H1 (cell line): Measurements from ENCODE around the gene PRDM15. TPM values are rescaled to one million over a fixed set of nuclear protein-coding genes. Genes with fewer than 3 reads are reported as not detected.

Source experiments
- CTCF ChIA-PET: fragments of 300-600 bp; sonication (Branson Sonifier 250); formaldehyde crosslinking; loops from one replicate; lab custom pipeline; 2021; ENCODE audit not compliant: partially characterized antibody; lab: Charles Lee
- POLR2A ChIA-PET: fragments of 300-600 bp; sonication (Branson Sonifier 250); formaldehyde crosslinking; loops from one replicate; lab custom pipeline; 2021; ENCODE audit warnings: inconsistent platforms; ENCODE audit not compliant: partially characterized antibody; lab: Charles Lee
- DNase-seq, 2 experiments: peaks; one replicate each; pipeline versions ENCODE4 v3.0.0 to v3.0.0-alpha.2; 2010 to 2022; ENCODE audit warnings: low spot score in 2 of 2, low read depth in 1 of 2, mixed read lengths in 1 of 2
- FAIRE-seq: peaks from 2 replicates; lab custom pipeline; 2011; peaks lifted over from hg19 to GRCh38; lab: Jason Lieb, UNC
- H2AFZ ChIP-seq: 2 replicates; pipeline ENCODE4 v1.8.1; 2012; ENCODE audit warnings: low read length, inconsistent platforms
- H2AK5ac ChIP-seq: 2 replicates; pipeline ENCODE4 v1.6.1; 2013; ENCODE audit warnings: low read depth, low read length
- H2BK120ac ChIP-seq: replicated peaks from 2 replicates; pipeline ENCODE3; 2013; ENCODE audit warnings: low read depth, low read length, inconsistent platforms
- H2BK12ac ChIP-seq: 2 replicates; pipeline ENCODE4 v1.6.1; 2013; ENCODE audit warnings: low read depth, low read length
- H2BK15ac ChIP-seq: 2 replicates; pipeline ENCODE4 v1.6.1; 2013; ENCODE audit warnings: low read length
- H2BK20ac ChIP-seq: 2 replicates; pipeline ENCODE4 v1.6.1; 2013; ENCODE audit warnings: low read length
- H2BK5ac ChIP-seq: 2 replicates; pipeline ENCODE4 v1.6.1; 2013; ENCODE audit warnings: low read depth, low read length
- H3K14ac ChIP-seq: 2 replicates; pipeline ENCODE4 v1.6.1; 2013; ENCODE audit warnings: inconsistent platforms; ENCODE audit not compliant: insufficient read length
- H3K18ac ChIP-seq: 2 replicates; pipeline ENCODE4 v1.6.1; 2013; ENCODE audit warnings: low read length; ENCODE audit errors: extremely low read depth
- H3K23ac ChIP-seq: 2 replicates; pipeline ENCODE4 v1.6.1; 2013; ENCODE audit warnings: inconsistent platforms; ENCODE audit not compliant: insufficient read length
- H3K23me2 ChIP-seq: 2 replicates; pipeline ENCODE4 v1.6.1; 2013; ENCODE audit warnings: low read depth, low read length
- H3K27ac ChIP-seq: 2 replicates; pipeline ENCODE4 v1.6.1; 2011; ENCODE audit warnings: low read depth, low read length, inconsistent platforms
- H3K27me3 ChIP-seq, 4 experiments: replicated peaks in 1 of 4; 1 replicate in 1 of 4; 2 replicates in 3 of 4; pipeline versions ENCODE4 v1.6.1 to v1.8.1; 2011 to 2013; ENCODE audit warnings: low read length in 3 of 4, mild to moderate bottlenecking in 3 of 4, inconsistent platforms in 2 of 4, mixed read lengths in 2 of 4, moderate library complexity in 1 of 4; ENCODE audit not compliant: control insufficient read depth in 3 of 4, insufficient read depth in 3 of 4; ENCODE audit errors: extremely low read depth in 1 of 4
- H3K36me3 ChIP-seq, 4 experiments: 2 replicates each; pipeline versions ENCODE4 v1.6.1 to v1.8.1; 2011 to 2013; ENCODE audit warnings: mild to moderate bottlenecking in 4 of 4, low read length in 3 of 4, moderate library complexity in 2 of 4, control low read depth in 1 of 4, inconsistent platforms in 1 of 4; ENCODE audit not compliant: insufficient read depth in 4 of 4, control insufficient read depth in 2 of 4
- H3K4ac ChIP-seq: replicated peaks from 2 replicates; pipeline ENCODE3; 2013; ENCODE audit warnings: low read length, low read depth, mixed read lengths, inconsistent platforms; ENCODE audit not compliant: insufficient read length
- H3K4me1 ChIP-seq, 4 experiments: replicated peaks in 1 of 4; 1 replicate in 1 of 4; 2 replicates in 3 of 4; pipeline versions ENCODE4 v1.6.1 to v1.8.1; 2011 to 2013; ENCODE audit warnings: low read length in 3 of 4, inconsistent platforms in 2 of 4, mixed read lengths in 1 of 4; ENCODE audit not compliant: insufficient read depth in 4 of 4, control insufficient read depth in 3 of 4
- H3K4me2 ChIP-seq, 2 experiments: 2 replicates each; pipeline versions ENCODE4 v1.6.1 to v1.8.1; 2011 to 2013; ENCODE audit warnings: low read depth in 2 of 2, low read length in 2 of 2, control low read depth in 1 of 2, inconsistent platforms in 1 of 2, mild to moderate bottlenecking in 1 of 2; ENCODE audit not compliant: insufficient read depth in 1 of 2
- H3K4me3 ChIP-seq, 4 experiments: fragments of 200-600, 300-600 bp in 1 of 4; sonication (generic), shearing (Covaris generic), sonication (Bioruptor Twin) in 1 of 4; 2 replicates each; pipeline versions ENCODE4 v1.5.1 to v1.8.1; 2011 to 2016; ENCODE audit warnings: low read length in 4 of 4, low read depth in 3 of 4, control low read depth in 2 of 4, inconsistent platforms in 2 of 4, mild to moderate bottlenecking in 2 of 4, mixed read lengths in 1 of 4, moderate library complexity in 1 of 4; ENCODE audit not compliant: insufficient read depth in 2 of 4; ENCODE audit errors: extremely low read depth in 1 of 4
- H3K56ac ChIP-seq: replicated peaks from 2 replicates; pipeline ENCODE3; 2013; ENCODE audit warnings: low read depth, mild to moderate bottlenecking, mixed read lengths, low read length, inconsistent platforms; ENCODE audit not compliant: insufficient read length
- H3K79me1 ChIP-seq: 2 replicates; pipeline ENCODE4 v1.6.1; 2013; ENCODE audit warnings: low read depth, low read length, control low read depth
- H3K79me2 ChIP-seq, 2 experiments: 2 replicates each; pipeline versions ENCODE4 v1.6.1 to v1.8.1; 2012 to 2013; ENCODE audit warnings: low read length in 2 of 2, mild to moderate bottlenecking in 2 of 2, inconsistent platforms in 1 of 2; ENCODE audit not compliant: insufficient read depth in 2 of 2, control insufficient read depth in 1 of 2
- H3K9ac ChIP-seq, 4 experiments: replicated peaks in 1 of 4; 1 replicate in 1 of 4; 2 replicates in 3 of 4; pipeline versions ENCODE4 v1.6.1 to v1.8.1; 2011 to 2013; ENCODE audit warnings: low read depth in 3 of 4, low read length in 3 of 4, control low read depth in 2 of 4, mild to moderate bottlenecking in 2 of 4, moderate library complexity in 2 of 4, inconsistent platforms in 1 of 4; ENCODE audit errors: extremely low read depth in 1 of 4
- H3K9me3 ChIP-seq, 2 experiments: 2 replicates each; pipeline versions ENCODE4 v1.6.1 to v1.8.1; 2012 to 2013; ENCODE audit warnings: mild to moderate bottlenecking in 2 of 2, moderate library complexity in 2 of 2, control low read depth in 1 of 2, inconsistent platforms in 1 of 2, low read depth in 1 of 2, low read length in 1 of 2, mixed read lengths in 1 of 2; ENCODE audit not compliant: insufficient read depth in 2 of 2
- H4K20me1 ChIP-seq, 2 experiments: replicated peaks in 1 of 2; 2 replicates each; pipeline versions ENCODE3 to v1.8.1; 2011 to 2013; ENCODE audit warnings: inconsistent platforms in 2 of 2, low read length in 2 of 2, mild to moderate bottlenecking in 1 of 2; ENCODE audit not compliant: insufficient read depth in 2 of 2, control insufficient read depth in 1 of 2
- H4K5ac ChIP-seq: 2 replicates; pipeline ENCODE4 v1.6.1; 2013; ENCODE audit warnings: low read length, low read depth, mixed read lengths, inconsistent platforms; ENCODE audit not compliant: insufficient read length
- H4K8ac ChIP-seq: 2 replicates; pipeline ENCODE4 v1.8.0; 2013; ENCODE audit warnings: mild to moderate bottlenecking, moderate library complexity, low read length, inconsistent platforms; ENCODE audit not compliant: insufficient read depth; ENCODE audit errors: extremely low read depth
- H4K91ac ChIP-seq: replicated peaks from 2 replicates; pipeline ENCODE3; 2013; ENCODE audit warnings: low read length, mixed read lengths, inconsistent platforms; ENCODE audit not compliant: insufficient read length
- CBX8 ChIP-seq: fragments of 300-800, 300-1000 bp; sonication (generic); IDR thresholded peaks from 2 replicates; pipeline ENCODE4 v1.7.1; 2016; ENCODE audit warnings: low read depth, low read length, borderline replicate concordance
- RNF2 ChIP-seq: fragments of 200-900, 300-1000 bp; sonication (generic); IDR thresholded peaks from 2 replicates; pipeline ENCODE4 v1.7.1; 2016; ENCODE audit warnings: borderline replicate concordance, low read depth, mild to moderate bottlenecking, antibody characterized with exemption, low read length; ENCODE audit not compliant: poor library complexity, severe bottlenecking; ENCODE audit errors: missing control alignments
- SP1 ChIP-seq: IDR thresholded peaks from 2 replicates; pipeline ENCODE4 v1.6.1; 2011; ENCODE audit warnings: low read depth, low read length
- ZNF274 ChIP-seq: IDR thresholded peaks from 2 replicates; pipeline ENCODE4 v1.7.0; 2012; ENCODE audit warnings: low read length, borderline replicate concordance; ENCODE audit errors: extremely low read depth
- WGBS, 2 experiments: shearing (Covaris generic) in 1 of 2; methylation state at CpG; one replicate each; pipeline versions ENCODE4 v1.1.6 to v1.1.7; 2013 to 2015; ENCODE audit warnings: low lambda C conversion rate in 2 of 2, mixed read lengths in 2 of 2, inconsistent platforms in 1 of 2, low coverage in 1 of 2, missing lambda C conversion rate in 1 of 2; ENCODE audit not compliant: insufficient replicate concordance in 2 of 2, insufficient coverage in 1 of 2, insufficient read length in 1 of 2; ENCODE audit errors: extremely low coverage in 1 of 2, missing lambda C conversion rate in 1 of 2; 5-methylcytosine and 5-hydroxymethylcytosine counted together
- polyA plus RNA-seq, 7 experiments: library from polyadenylated mRNA; depleted of rRNA in 3 of 7; stranded (reverse) in 5 of 7; unstranded in 2 of 7; fragments of >200 nt in 5 of 7; fragments of 200-250 nt in 2 of 7; gene quantifications; 1 replicate in 5 of 7; 2 replicates in 1 of 7; 4 replicates in 1 of 7; pipeline versions ENCODE4 v1.2.1 to v1.2.3, GENCODE V29; 2011 to 2013; ENCODE audit warnings: missing spikeins in 2 of 7, mixed read lengths in 2 of 7
- total RNA-seq: library from RNA; stranded (reverse); fragmentation: NEBNext Ultra II Directional; extraction: Animal tissue kit (Norgen Biotek cat#: 25700); gene quantifications from 2 replicates; pipeline ENCODE4 v1.2.1, GENCODE V29; 2021

Gene PRDM15
- total and polyA plus RNA-seq, 2 of the 8 experiments (the other 6 are each of a cell fraction or from before 2014, with no cell fraction given), result 9.7 to 10.5 TPM

DNA sequence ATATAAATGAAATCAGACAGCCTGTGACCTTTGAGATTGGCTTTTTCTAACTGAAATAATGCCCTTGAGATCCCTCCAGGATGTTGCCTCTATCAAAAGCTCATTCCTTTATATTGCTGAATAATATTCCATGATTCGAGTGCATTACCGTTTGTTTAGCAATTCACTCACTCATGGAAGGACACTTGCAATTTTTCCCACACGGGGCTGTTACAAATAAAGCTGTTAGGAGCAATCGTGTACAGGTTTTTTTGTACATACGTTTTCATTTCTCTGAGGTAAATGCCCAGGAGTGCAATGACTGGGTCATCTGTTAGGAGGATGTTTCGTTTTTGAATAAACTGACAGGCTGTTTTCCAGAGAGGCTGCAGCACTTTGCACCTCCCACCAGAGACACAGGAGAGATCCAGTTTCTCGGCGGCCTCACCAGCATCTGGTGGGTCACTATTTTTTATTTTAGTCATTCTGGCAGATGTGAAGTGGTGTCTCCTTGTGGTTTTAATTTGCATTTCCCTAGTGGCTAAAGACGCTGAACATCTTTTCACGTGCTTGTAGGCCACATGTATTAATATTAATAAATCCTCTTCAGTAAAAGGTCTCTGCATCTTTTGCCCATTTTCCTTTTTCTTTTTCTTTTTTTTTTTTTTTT is 11.0 kb downstream of the PRDM15 start:
- peaks cover 0 to 14% of the 10 kb centered on the region in 2 experiments; a peak in 2 of 4 replicates for H3K79me2 ChIP-seq
- 95% methylated on average over 10 of the region's 10 CpGs; no CpG with 5 or more reads in 1 of the 2 experiments for WGBS, 2 experiments
- no peak overlapping the region for H2BK20ac ChIP-seq
- H3K23ac ChIP-seq, result no peak overlapping the region
- CTCF ChIA-PET, result interaction anchor here (1.0 to 1.6 kb wide), 2 partner anchors 9 to 40 kb away, joined by 3 to 5 read pairs; no protein-coding TSS in a partner anchor
- POLR2A ChIA-PET, result interaction anchor here (1.0 kb wide), 1 partner anchor 16 kb away, joined by 3 read pairs; no protein-coding TSS in a partner anchor
- no peak overlapping the region for H4K91ac ChIP-seq
- H2BK5ac ChIP-seq, result no peak overlapping the region
- no peak overlapping the region for H2BK120ac ChIP-seq
- H3K18ac ChIP-seq, result no peak overlapping the region
- no peak overlapping the region for H3K27ac ChIP-seq
- no peak overlapping the region for H3K14ac ChIP-seq
- H3K79me1 ChIP-seq, result peaks cover 8% of the 10 kb centered on the region
- H3K9ac ChIP-seq, result no peak overlapping the region
- H2BK12ac ChIP-seq, result no peak overlapping the region
- H3K27me3 ChIP-seq, result no peaks in the 10 kb centered on the region
- H2AK5ac ChIP-seq, result no peak overlapping the region
- H3K9me3 ChIP-seq, result no peaks in the 10 kb centered on the region
- H3K36me3 ChIP-seq, result no peaks in the 10 kb centered on the region
- H2BK15ac ChIP-seq, result no peak overlapping the region
- H2AFZ ChIP-seq, result no peak overlapping the region
- H3K23me2 ChIP-seq, result no peaks in the 10 kb centered on the region
- no peak overlapping the region for H3K4ac ChIP-seq
- H4K5ac ChIP-seq, result no peak overlapping the region
- no peak overlapping the region for H3K4me3 ChIP-seq
- DNase-seq (no peak), FAIRE-seq (no peak)
- H4K8ac ChIP-seq, result no peak overlapping the region
- H3K4me1 ChIP-seq, result peaks cover 0 to 6% (median 0%) of the 10 kb centered on the region in 4 experiments; a peak in 3 of 7 replicates
- no peak overlapping the region for H3K4me2 ChIP-seq
- no peak overlapping the region for H3K56ac ChIP-seq
- H4K20me1 ChIP-seq, result peaks cover 0 to 2% of the 10 kb centered on the region in 2 experiments
- TF ChIP-seq RNF2 (no peak), SP1 (no peak), CBX8 (no peak), ZNF274 (no peak)
